Smooth muscle cell (in vitro differentiated cells): ENCODE results near the gene LYL1. TPM values are rescaled to one million over a fixed set of nuclear protein-coding genes. Genes with fewer than 3 reads are reported as not detected.

Experiments used
- DNase-seq: peaks from one replicate; lab custom pipeline; 2025; ENCODE audit not compliant: unreplicated experiment; lab: John Stamatoyannopoulos, UW
- H2AFZ ChIP-seq: fragments of 200-600 bp; sonication (generic); 2 replicates; pipeline ENCODE4 v1.6.0; 2016; ENCODE audit warnings: antibody characterized with exemption, low read depth, mild to moderate bottlenecking
- H3F3A ChIP-seq: fragments of 200-600 bp; sonication (generic); 2 replicates; pipeline ENCODE4 v1.6.0; 2017; ENCODE audit warnings: antibody characterized with exemption, low read depth
- H3K27ac ChIP-seq: fragments of 200-600 bp; sonication (generic); 2 replicates; pipeline ENCODE4 v1.5.1; 2016; ENCODE audit warnings: low read depth, mild to moderate bottlenecking
- H3K27me3 ChIP-seq: fragments of 200-600 bp; sonication (generic); 2 replicates; pipeline ENCODE4 v1.6.1; 2016; ENCODE audit warnings: low read depth, mild to moderate bottlenecking
- H3K36me3 ChIP-seq: fragments of 200-600 bp; sonication (generic); 2 replicates; pipeline ENCODE4 v1.5.1; 2016; ENCODE audit warnings: low read depth
- H3K4me1 ChIP-seq: fragments of 200-600 bp; sonication (generic); 2 replicates; pipeline ENCODE4 v1.5.1; 2016; ENCODE audit warnings: low read depth
- H3K4me2 ChIP-seq: fragments of 200-600 bp; sonication (generic); 2 replicates; pipeline ENCODE4 v1.6.0; 2016; ENCODE audit warnings: mild to moderate bottlenecking
- H3K4me3 ChIP-seq: fragments of 200-600 bp; sonication (generic); 2 replicates; pipeline ENCODE4 v1.5.1; 2016; ENCODE audit warnings: mild to moderate bottlenecking
- H3K79me2 ChIP-seq: fragments of 200-600 bp; sonication (generic); 2 replicates; pipeline ENCODE4 v1.6.0; 2016; ENCODE audit warnings: low read depth, mild to moderate bottlenecking
- H3K9ac ChIP-seq: fragments of 200-600 bp; sonication (generic); 2 replicates; pipeline ENCODE4 v1.6.0; 2016; ENCODE audit warnings: low read depth
- H3K9me3 ChIP-seq: fragments of 200-600 bp; sonication (generic); replicated peaks from 2 replicates; pipeline ENCODE4 v1.5.1; 2016; ENCODE audit warnings: low read depth
- H4K20me1 ChIP-seq: fragments of 200-600 bp; sonication (generic); 2 replicates; pipeline ENCODE4 v1.6.0; 2016; ENCODE audit warnings: low read depth
- CTCF ChIP-seq: fragments of 200-600 bp; sonication (generic); IDR thresholded peaks from 2 replicates; pipeline ENCODE4 v1.5.1; 2017; ENCODE audit warnings: borderline replicate concordance, mild to moderate bottlenecking, antibody characterized with exemption; ENCODE audit not compliant: insufficient read depth, poor library complexity, severe bottlenecking
- WGBS: methylation state at CpG from one replicate; pipeline ENCODE4 v1.1.7; 2016; ENCODE audit warnings: low lambda C conversion rate; 5-methylcytosine and 5-hydroxymethylcytosine counted together
- polyA plus RNA-seq: library from polyadenylated mRNA; unstranded; fragments of >200 nt; fragmentation: Nextera tagmentation; extraction: Ambion mirVana; gene quantifications from 2 replicates; pipeline ENCODE4 v1.2.1, GENCODE V29; 2016
- total RNA-seq: library from RNA; depleted of rRNA; stranded (reverse); fragments of >200 nt; gene quantifications from 2 replicates; pipeline ENCODE4 v1.2.3, GENCODE V29; 2014

LYL1 gene
- total and polyA plus RNA-seq, 2 experiments from 2014 or later = 2.8 to 3.2 TPM

DNA sequence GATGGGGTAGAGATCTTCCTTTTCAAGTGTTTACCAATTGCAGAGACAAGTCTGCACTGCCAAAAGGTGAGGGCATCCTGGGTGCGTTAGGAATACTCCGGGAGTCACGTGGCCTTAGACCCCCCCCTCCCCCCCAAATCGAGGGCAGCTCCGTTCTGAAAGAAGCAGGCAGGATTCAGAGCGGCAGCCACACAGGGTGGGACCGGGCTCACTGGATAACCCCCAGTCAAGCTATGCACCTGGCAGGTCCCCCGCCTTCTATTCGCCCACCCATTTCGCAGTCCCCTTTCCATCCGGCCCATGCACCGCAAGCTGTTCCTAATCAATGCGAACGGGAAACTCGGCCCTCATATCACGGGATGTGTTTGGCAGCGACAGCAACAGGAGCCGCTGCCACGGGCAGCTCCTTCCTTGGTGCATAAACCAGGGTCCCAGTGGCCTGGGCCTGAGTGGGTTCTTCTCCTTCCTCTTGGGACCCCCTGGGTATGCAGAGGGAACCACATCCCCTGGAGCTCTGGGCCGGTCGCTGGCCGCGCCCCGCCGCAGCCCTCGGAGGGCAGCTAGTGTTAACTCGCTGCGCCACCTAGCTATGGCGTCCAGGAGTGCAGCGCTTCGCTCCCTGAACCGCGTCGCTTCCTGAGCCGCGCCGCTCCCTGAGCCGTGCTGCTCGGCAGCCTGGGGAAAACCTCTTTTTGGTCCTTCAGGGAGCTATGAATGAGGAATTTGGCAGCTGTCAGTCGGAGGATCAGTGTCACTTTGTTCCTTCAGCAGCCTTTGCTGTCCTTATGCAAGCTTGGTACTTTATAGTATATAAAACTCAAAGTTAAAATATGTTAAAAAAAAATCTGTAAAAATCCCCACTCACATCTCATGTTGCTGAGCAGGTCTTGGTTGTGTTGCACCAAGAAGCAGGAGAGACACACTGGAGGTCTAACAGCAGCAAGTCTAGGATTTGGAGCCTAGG lies 41.4 kb downstream of the LYL1 start:
- WGBS = 2% methylated on average over 33 of the region's 40 CpGs
- H3K4me1 ChIP-seq = peaks cover 27% of the 10 kb centered on the region
- peak overlapping the region; percentile 90 for H3K4me2 ChIP-seq
- no peaks in the 10 kb centered on the region for H3K36me3 ChIP-seq
- H4K20me1 ChIP-seq = no peaks in the 10 kb centered on the region
- no peaks in the 10 kb centered on the region for H3K79me2 ChIP-seq
- H3K27me3 ChIP-seq = peaks cover 15% of the 10 kb centered on the region
- DNase-seq = peak; percentile 48
- H3K27ac ChIP-seq = no peak overlapping the region
- H3K4me3 ChIP-seq = peak overlapping the region; percentile 54
- no peaks in the 10 kb centered on the region for H3F3A ChIP-seq
- no peaks in the 10 kb centered on the region for H3K9me3 ChIP-seq
- peak overlapping the region; percentile 69 for H2AFZ ChIP-seq
- no peak overlapping the region for H3K9ac ChIP-seq
- TF ChIP-seq CTCF = peak; percentile 89

- H3K4me2 ChIP-seq = peak overlapping the region; percentile 90
- H4K20me1 ChIP-seq = no peaks in the 10 kb centered on the region
- no peaks in the 10 kb centered on the region for H3K79me2 ChIP-seq
- H2AFZ ChIP-seq = peak overlapping the region; percentile 69
- no peaks in the 10 kb centered on the region for H3F3A ChIP-seq
- DNase-seq = no peak
- TF ChIP-seq CTCF = no peak
- H3K9me3 ChIP-seq = no peaks in the 10 kb centered on the region
- H3K9ac ChIP-seq = no peak overlapping the region
- no peaks in the 10 kb centered on the region for H3K36me3 ChIP-seq
- H3K27me3 ChIP-seq = peaks cover 15% of the 10 kb centered on the region
- peaks cover 35% of the 10 kb centered on the region for H3K4me1 ChIP-seq
- no peak overlapping the region for H3K27ac ChIP-seq
- WGBS = 31% methylated on average over 19 of the region's 19 CpGs
- peak overlapping the region; percentile 54 for H3K4me3 ChIP-seq
Measured at GRCh38 chr19:13060233-13060963, 42.3 kb downstream of the LYL1 start.

DNA sequence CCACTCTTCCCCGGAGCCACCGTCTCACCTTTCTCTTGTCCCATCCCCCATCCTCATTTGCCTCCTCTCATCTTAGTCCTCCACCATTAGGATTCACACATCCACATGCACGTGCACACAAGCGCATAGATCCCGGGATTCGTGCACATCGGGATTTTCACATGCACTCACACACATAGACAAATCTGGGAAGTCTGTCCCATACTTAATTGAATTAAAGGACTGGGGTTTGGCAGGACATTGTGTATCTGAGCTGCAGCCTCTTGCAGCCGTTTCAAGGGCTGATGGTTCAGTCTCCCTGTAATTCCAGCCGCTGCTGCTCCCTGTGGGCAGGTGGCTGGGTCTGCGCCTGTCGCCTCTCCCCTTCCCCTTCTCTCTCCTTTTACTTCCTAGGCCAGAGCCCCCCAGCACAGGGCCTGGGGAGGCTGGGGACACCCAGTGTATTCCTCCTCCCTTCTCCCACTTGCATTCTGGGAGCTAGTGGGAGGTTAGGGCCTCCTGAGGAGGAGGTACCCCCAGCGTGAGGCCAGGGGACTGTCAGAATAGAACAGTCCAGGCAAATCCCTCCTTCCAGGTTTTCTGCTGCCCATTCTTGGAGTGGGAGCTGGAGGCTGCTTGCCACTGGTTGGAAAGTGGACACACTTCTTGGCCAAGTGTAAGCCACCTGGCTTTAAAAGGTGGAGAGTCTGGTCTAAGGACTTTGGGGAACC lies 43.6 kb downstream of the LYL1 start:
- Histone ChIP-seq H4K20me1 (no peaks in the 10 kb centered on the region), H3K4me1 (peaks cover 48% of the 10 kb centered on the region), H2AFZ (no peak overlapping the region), H3K27ac (no peak overlapping the region), H3K9me3 (no peaks in the 10 kb centered on the region), H3K9ac (no peak overlapping the region), H3K79me2 (no peaks in the 10 kb centered on the region), H3K36me3 (no peaks in the 10 kb centered on the region), H3K4me3 (no peak overlapping the region), H3K27me3 (peaks cover 15% of the 10 kb centered on the region), H3K4me2 (no peak overlapping the region), H3F3A (no peaks in the 10 kb centered on the region)
- no peak for DNase-seq
- no peak for TF ChIP-seq CTCF
- 81% methylated on average over 12 of the region's 12 CpGs for WGBS
